SH-SY5Y (cell line): ENCODE results near the gene ANKRD55.

Source experiments
- GATA2 ChIP-seq: IDR thresholded peaks from 2 replicates; pipeline ENCODE4 v1.6.1; 2011; ENCODE audit warnings: mild to moderate bottlenecking, low read depth, low read length
- GATA3 ChIP-seq: IDR thresholded peaks from 2 replicates; pipeline ENCODE4 v1.6.1; 2011; ENCODE audit warnings: low read depth, mild to moderate bottlenecking, low read length, moderate library complexity

The ANKRD55 gene

GRCh38 chr5:56070851-56071465 is 162.2 kb downstream of the ANKRD55 start:
- TF ChIP-seq GATA3 (no peak), GATA2 (no peak)

DNA sequence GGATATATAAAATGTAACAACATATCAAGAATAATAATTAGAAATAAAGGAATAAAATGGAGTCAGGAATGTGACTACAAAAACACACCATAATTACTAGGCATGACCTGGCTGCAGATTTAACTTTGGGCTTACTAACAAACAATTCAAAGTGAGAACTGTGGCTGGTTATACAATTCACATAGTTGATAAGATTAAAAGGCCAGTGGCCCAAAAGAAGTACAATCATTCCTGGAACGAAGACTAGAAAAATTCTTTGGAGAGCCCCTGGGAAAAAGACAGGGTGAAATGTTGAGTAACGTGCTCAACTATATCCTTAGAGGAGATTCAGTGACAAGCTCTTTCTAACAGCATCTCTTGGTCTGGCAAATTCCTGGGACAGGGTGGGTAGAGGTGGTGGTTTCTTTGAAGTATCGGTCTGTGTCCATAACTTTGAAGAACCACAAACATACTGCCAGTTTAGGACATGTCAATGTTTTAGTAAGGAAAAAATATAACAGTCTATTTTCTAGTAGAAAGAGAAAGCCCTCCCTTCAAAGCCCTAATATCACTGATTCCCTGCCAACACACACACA is 163.4 kb downstream of the ANKRD55 start:
- TF ChIP-seq GATA2: no peak
- no peak for TF ChIP-seq GATA3

GRCh38 chr5:56066931-56067450 is 166.1 kb downstream of the ANKRD55 start:
- TF ChIP-seq GATA3 (no peak), GATA2 (no peak)

- TF ChIP-seq GATA3 (no peak), GATA2 (no peak)
These were observed 168.1 kb downstream of the ANKRD55 start for GRCh38 chr5:56064984-56065383.

GRCh38 chr5:56060276-56061110 is 172.6 kb downstream of the ANKRD55 start:
- no peak for TF ChIP-seq GATA2
- no peak for TF ChIP-seq GATA3

DNA sequence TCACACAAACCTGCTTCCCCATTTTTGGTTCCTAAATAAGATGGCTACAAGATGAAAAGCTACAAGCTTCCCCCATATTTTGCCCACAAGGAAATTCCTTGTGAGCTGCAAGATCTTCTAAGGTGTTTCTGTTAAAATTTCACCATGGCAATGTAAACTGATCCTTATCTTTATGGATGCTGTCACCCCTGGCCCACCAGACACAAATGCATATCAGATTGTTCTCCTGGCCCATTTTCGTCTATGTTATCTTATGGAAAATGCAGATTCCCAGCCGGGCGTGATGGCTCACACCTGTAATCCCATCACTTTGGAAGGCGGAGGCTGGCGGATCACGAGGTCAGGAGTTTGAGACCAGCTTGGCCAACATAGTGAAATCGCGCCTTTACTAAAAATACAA is 173.3 kb downstream of the ANKRD55 start:
- TF ChIP-seq GATA2 (0 out of 2 replicates have a peak, but pooled peaks have one; percentile 11), GATA3 (no peak)

DNA sequence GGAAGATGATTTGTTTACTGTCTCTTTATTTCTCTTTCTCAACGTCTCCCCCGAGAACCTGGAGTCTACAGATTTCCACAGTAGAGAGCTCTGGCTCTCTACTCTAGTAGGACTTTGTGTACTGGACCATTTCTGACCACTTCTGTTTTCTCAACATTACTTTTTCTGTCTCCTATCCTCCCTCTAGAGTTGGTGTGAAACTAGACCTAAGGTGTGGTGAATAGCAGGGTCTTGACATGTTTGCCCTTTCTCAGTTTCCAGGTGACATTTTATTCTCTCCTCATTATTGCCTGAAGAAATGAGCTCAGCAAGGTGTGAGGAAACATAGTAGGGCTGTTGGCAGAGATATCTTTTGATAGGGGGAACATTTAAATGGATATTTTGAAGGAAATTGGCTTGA is 176.3 kb downstream of the ANKRD55 start:
- TF ChIP-seq GATA2 (no peak), GATA3 (no peak)

DNA sequence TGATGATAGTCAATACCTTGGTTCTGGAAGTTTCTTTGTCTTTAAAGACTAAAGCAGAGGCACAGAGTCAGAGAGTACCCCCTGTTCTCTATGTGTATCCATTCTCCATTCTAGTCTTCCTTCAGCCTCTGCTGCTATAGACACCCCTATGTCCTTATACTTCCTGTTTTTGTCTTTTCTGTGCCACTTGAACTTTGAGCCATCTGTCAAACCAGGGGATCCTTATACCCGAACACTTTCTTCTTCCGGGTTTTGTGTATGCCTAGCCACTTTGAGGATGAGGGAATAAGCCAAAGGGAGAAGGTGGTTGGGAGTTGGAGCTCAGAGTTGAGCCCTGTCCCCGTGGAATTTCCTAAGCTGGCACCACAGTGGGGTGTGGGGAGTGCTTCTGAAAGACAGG is 177.3 kb downstream of the ANKRD55 start:
- TF ChIP-seq GATA2: no peak
- no peak for TF ChIP-seq GATA3

- TF ChIP-seq GATA2 (no peak), GATA3 (no peak)
These were observed 177.8 kb downstream of the ANKRD55 start for GRCh38 chr5:56055287-56055686.

DNA sequence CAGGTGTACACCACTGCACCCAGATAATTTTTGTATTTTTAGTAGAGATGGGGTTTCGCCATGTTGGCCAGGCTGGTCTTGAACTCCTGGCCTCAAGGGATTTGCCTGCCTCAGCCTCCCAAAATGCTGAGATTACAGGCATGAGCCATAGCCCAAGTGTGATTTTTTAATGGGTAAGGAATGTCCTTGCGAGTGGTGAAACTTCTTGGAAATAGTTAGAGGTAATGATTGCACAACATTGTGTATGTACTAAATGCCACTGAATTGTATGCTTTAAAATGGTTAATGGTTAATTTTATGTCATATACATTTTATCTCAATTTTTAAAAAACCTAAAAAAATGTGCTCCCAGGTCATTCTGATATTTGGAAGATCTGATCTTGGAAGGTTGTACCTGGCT is 178.5 kb downstream of the ANKRD55 start:
- TF ChIP-seq GATA2: no peak
- TF ChIP-seq GATA3: no peak

DNA sequence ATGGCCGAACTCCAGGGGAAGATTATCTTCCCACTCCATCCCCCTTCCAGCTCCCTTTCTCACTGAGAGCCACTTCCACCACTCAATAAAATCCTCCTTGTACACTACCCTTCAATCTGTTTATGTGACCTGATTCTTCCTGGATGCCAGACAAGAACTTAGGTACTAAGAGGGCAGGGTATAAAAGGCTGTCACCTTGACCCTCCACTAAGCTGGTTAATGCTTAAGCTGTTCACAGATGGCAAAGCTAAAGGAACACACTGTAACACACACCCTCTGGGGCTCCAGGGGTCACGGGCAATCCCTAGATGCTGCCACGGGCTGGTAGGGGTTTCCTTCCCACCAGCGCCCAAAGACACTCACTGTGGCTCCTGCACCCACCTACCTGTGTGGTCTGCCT is 179.8 kb downstream of the ANKRD55 start:
- TF ChIP-seq GATA2: no peak
- TF ChIP-seq GATA3: no peak

DNA sequence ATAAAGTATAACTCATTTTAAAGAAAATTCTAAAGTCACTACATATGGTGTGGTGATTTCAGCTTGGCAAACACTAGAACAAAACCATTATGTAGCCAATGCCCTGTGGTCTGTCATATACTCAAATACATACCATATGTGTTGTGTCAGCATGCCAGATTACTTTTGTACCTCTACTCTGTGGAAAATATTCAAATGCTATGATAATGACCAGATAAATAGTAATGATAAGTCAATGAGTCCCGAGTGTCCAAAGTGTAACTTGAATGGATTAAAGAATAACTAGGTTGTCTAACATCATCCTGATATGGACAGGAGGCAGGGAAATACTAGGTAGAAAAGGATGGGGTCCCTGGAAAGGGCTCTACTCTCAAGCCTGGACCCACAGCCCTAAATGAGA is 180.4 kb downstream of the ANKRD55 start:
- TF ChIP-seq GATA3 (no peak), GATA2 (no peak)

DNA sequence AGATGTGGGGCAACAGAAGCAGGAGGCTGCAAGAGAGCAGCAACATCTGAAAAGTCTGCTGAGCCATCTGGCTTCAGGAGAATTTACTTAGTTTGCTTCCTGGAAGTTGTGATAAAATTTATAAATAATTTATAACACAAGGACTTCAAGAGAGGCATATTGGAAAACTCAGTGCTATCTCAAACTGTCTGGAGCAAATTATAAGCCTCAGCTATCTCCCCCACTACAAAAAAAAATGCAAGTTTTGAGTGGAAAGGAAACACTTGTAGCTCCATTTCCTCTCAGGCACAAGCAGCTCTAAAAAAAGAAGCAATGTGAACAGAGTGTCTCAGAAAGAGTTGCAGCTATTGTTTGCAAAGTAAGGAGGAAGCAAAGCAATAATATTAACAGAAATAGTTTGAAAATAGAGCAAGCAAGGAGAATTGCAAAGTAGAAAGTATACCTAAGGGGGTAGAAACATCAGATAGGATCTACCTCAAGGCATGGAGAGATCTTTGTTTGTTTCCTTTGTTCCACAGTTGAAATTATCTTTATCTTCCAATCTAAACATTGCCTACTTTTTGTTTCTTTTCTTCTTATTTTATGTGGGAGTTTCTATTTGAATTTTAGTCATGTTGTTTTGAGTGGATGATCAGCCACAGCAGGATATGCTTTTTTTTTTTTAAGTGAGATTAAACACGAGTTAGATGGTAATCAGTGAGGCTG is 182.4 kb downstream of the ANKRD55 start:
- TF ChIP-seq GATA2 (no peak), GATA3 (no peak)
